SK-N-SH (cell line): ENCODE measurements around the gene OOSP1. TPM values are rescaled to one million over a fixed set of nuclear protein-coding genes. Genes with fewer than 3 reads are reported as not detected.

Experiments used
- CTCF ChIA-PET: fragments of 300-600, 350-600 bp; formaldehyde crosslinking; extraction: SDS; loops from one replicate; lab custom pipeline; 2021; lab: Yijun Ruan, JAX
- POLR2A ChIA-PET: fragments of 350-600 bp; sonication (Branson Sonifier 250); formaldehyde crosslinking; extraction: SDS; loops from one replicate; lab custom pipeline; 2020; ENCODE audit warnings: antibody characterized with exemption, inconsistent platforms; lab: Yijun Ruan, JAX
- DNase-seq: peaks from one replicate; pipeline ENCODE4 v3.0.0; 2012
- H2AFZ ChIP-seq: fragments of 200-600 bp; sonication (generic); 2 replicates; pipeline ENCODE4 v1.8.1; 2016; ENCODE audit warnings: antibody characterized with exemption, mild to moderate bottlenecking, low read depth
- H3F3A ChIP-seq: fragments of 200-600 bp; sonication (generic); replicated peaks from 2 replicates; pipeline ENCODE3; 2016; ENCODE audit warnings: antibody characterized with exemption, mild to moderate bottlenecking; ENCODE audit not compliant: insufficient read depth
- H3K27ac ChIP-seq, 2 experiments: fragments of 200-500 bp in 1 of 2; fragments of 200-600 bp in 1 of 2; sonication (Bioruptor generic) in 1 of 2; sonication (generic), shearing (Covaris generic) in 1 of 2; 2 replicates each; pipeline versions ENCODE4 v1.5.1 to v1.6.1; 2014 to 2016; ENCODE audit warnings: low read depth in 2 of 2, inconsistent platforms in 1 of 2, low read length in 1 of 2, mild to moderate bottlenecking in 1 of 2, mixed read lengths in 1 of 2
- H3K27me3 ChIP-seq: fragments of 200-600 bp; sonication (generic), shearing (Covaris generic); 2 replicates; pipeline ENCODE4 v1.6.1; 2016; ENCODE audit warnings: mixed run types; ENCODE audit not compliant: insufficient read depth
- H3K36me3 ChIP-seq, 2 experiments: fragments of 200-500 bp in 1 of 2; fragments of 200-600 bp in 1 of 2; sonication (Bioruptor generic) in 1 of 2; sonication (generic) in 1 of 2; replicated peaks in 1 of 2; 2 replicates each; pipeline versions ENCODE3 to v1.5.1; 2014 to 2016; ENCODE audit warnings: low read length in 1 of 2, mild to moderate bottlenecking in 1 of 2; ENCODE audit not compliant: insufficient read depth in 2 of 2, control insufficient read depth in 1 of 2
- H3K4me1 ChIP-seq, 2 experiments: fragments of 200-500 bp in 1 of 2; fragments of 200-600 bp in 1 of 2; sonication (Bioruptor generic) in 1 of 2; sonication (generic), shearing (Covaris generic) in 1 of 2; 2 replicates each; pipeline versions ENCODE4 v1.5.1 to v1.6.1; 2014 to 2016; ENCODE audit warnings: low read depth in 1 of 2, low read length in 1 of 2, mixed run types in 1 of 2; ENCODE audit not compliant: insufficient read depth in 2 of 2, control insufficient read depth in 1 of 2
- H3K4me2 ChIP-seq: fragments of 200-600 bp; sonication (generic), shearing (Covaris generic); 2 replicates; pipeline ENCODE4 v1.6.1; 2017; ENCODE audit warnings: mixed run types
- H3K4me3 ChIP-seq, 2 experiments: fragments of 200-500 bp in 1 of 2; fragments of 200-600 bp in 1 of 2; sonication (Bioruptor generic) in 1 of 2; sonication (generic), shearing (Covaris generic) in 1 of 2; 2 replicates each; pipeline versions ENCODE4 v1.5.1 to v1.8.1; 2014 to 2016; ENCODE audit warnings: low read depth in 2 of 2, inconsistent platforms in 1 of 2, low read length in 1 of 2, mild to moderate bottlenecking in 1 of 2, mixed read lengths in 1 of 2, moderate library complexity in 1 of 2
- H3K79me2 ChIP-seq: fragments of 200-600 bp; sonication (generic); 2 replicates; pipeline ENCODE4 v1.8.1; 2017; ENCODE audit warnings: mild to moderate bottlenecking; ENCODE audit not compliant: insufficient read depth
- H3K9ac ChIP-seq: fragments of 200-600 bp; sonication (generic); 2 replicates; pipeline ENCODE4 v1.6.1; 2017; ENCODE audit warnings: mixed run types
- H3K9me2 ChIP-seq: fragments of 200-600 bp; sonication (generic); 2 replicates; pipeline ENCODE4 v1.6.1; 2017; ENCODE audit warnings: mixed run types
- H3K9me3 ChIP-seq: fragments of 200-600 bp; sonication (generic); 2 replicates; pipeline ENCODE4 v1.6.1; 2017; ENCODE audit warnings: mixed run types, mild to moderate bottlenecking, moderate library complexity
- H4K20me1 ChIP-seq: fragments of 200-600 bp; sonication (generic); 2 replicates; pipeline ENCODE4 v1.6.1; 2017; ENCODE audit warnings: mild to moderate bottlenecking, mixed run types; ENCODE audit not compliant: insufficient read depth
- CHD2 ChIP-seq: fragments of 150-350 bp; IDR thresholded peaks from 2 replicates; pipeline ENCODE4 v1.6.1; 2018; ENCODE audit warnings: low read length; ENCODE audit not compliant: partially characterized antibody
- ELF1 ChIP-seq: IDR thresholded peaks from 2 replicates; pipeline ENCODE4 v1.4.0; 2012
- EP300 ChIP-seq, 2 experiments: IDR thresholded peaks; 2 replicates each; pipeline versions ENCODE4 v1.4.0 to v1.6.1; 2012; ENCODE audit warnings: borderline replicate concordance in 1 of 2, low read depth in 1 of 2, low read length in 1 of 2
- FOSL2 ChIP-seq: IDR thresholded peaks from 2 replicates; pipeline ENCODE4 v1.4.0; 2012; ENCODE audit warnings: low read depth, mild to moderate bottlenecking, moderate library complexity, borderline replicate concordance
- FOXJ3 ChIP-seq: sonication (generic); formaldehyde crosslinking; IDR thresholded peaks from 2 replicates; pipeline ENCODE4 v1.5.1; 2020; ENCODE audit warnings: mild to moderate bottlenecking, missing genetic modification reagents
- FOXM1 ChIP-seq: IDR thresholded peaks from 2 replicates; pipeline ENCODE4 v1.4.0; 2012; ENCODE audit warnings: low read depth, mild to moderate bottlenecking
- GABPA ChIP-seq: IDR thresholded peaks from 2 replicates; pipeline ENCODE4 v1.4.0; 2012; ENCODE audit warnings: low read depth, mild to moderate bottlenecking
- MEF2A ChIP-seq: IDR thresholded peaks from 2 replicates; pipeline ENCODE4 v1.4.0; 2012; ENCODE audit warnings: low read depth, borderline replicate concordance
- NRF1 ChIP-seq: IDR thresholded peaks from 2 replicates; pipeline ENCODE4 v1.6.1; 2012; ENCODE audit warnings: low read depth, mild to moderate bottlenecking, low read length
- POLR2AphosphoS5 ChIP-seq: IDR thresholded peaks from 2 replicates; pipeline ENCODE4 v1.6.1; 2012; ENCODE audit warnings: low read depth, low read length
- RAD21 ChIP-seq: IDR thresholded peaks from 2 replicates; pipeline ENCODE4 v1.6.1; 2012; ENCODE audit warnings: mild to moderate bottlenecking, low read length
- RCOR1 ChIP-seq: fragments of 150-350 bp; IDR thresholded peaks from 2 replicates; pipeline ENCODE4 v1.6.1; 2017; ENCODE audit warnings: antibody characterized with exemption, low read length
- RFX5 ChIP-seq: IDR thresholded peaks from 2 replicates; pipeline ENCODE4 v1.6.1; 2012; ENCODE audit warnings: mild to moderate bottlenecking, improper control_type of control experiment, low read length
- SIN3A ChIP-seq: IDR thresholded peaks from 2 replicates; pipeline ENCODE4 v1.6.1; 2012; ENCODE audit warnings: low read depth, mild to moderate bottlenecking, low read length, moderate library complexity, borderline replicate concordance
- WGBS: methylation state at CpG from one replicate; pipeline ENCODE4 v1.1.6; 2017; ENCODE audit warnings: low lambda C conversion rate; 5-methylcytosine and 5-hydroxymethylcytosine counted together
- polyA plus RNA-seq, 3 experiments: library from polyadenylated mRNA; depleted of rRNA; stranded (reverse); fragments of >200 nt; gene quantifications; 2 replicates each; pipeline ENCODE4 v1.2.3, GENCODE V29; 2012
- TF ChIP-seq, protein P1 (sequence below): fragments of 200-600 bp; sonication (generic); IDR thresholded peaks from 2 replicates; pipeline ENCODE4 v1.6.1; 2017; ENCODE audit warnings: antibody characterized with exemption, mild to moderate bottlenecking, moderate library complexity
- TF ChIP-seq, protein P2 (sequence below): IDR thresholded peaks from 2 replicates; pipeline ENCODE4 v1.4.0; 2012; ENCODE audit warnings: low read depth
- TF ChIP-seq, protein P3 (sequence below): IDR thresholded peaks from 2 replicates; pipeline ENCODE4 v1.6.1; 2012; ENCODE audit warnings: mild to moderate bottlenecking, low read depth, low read length, moderate library complexity
- TF ChIP-seq, protein P4 (sequence below): fragments of 150-350 bp; IDR thresholded peaks from 2 replicates; pipeline ENCODE4 v1.6.1; 2016; ENCODE audit warnings: mild to moderate bottlenecking, low read depth, low read length
- TF ChIP-seq, protein P5 (sequence below): IDR thresholded peaks from 2 replicates; pipeline ENCODE4 v1.4.0; 2012; ENCODE audit warnings: low read depth, borderline replicate concordance

The OOSP1 gene
- polyA plus RNA-seq, 1 of the 3 experiments (the other 2 are of a cell fraction), result not detected

DNA sequence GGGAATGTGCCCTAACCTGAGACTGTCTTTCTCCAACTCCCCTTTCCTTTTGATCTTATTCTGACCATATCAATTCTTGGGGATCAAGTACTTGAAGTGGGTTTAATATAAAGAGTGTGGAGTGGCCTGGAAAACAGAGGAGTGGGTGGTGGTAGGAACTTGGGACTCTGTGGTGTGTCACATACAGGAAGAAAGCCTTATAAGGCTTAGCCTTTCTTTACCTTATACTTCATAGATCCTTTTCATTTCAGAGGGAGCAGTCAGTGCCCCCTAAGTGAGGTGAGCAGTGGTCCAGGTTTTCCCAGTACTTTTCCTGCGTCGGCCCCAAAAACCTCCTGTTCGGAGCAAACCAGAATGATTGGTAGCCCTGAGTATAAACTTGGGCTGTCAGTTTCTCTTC lies 486 bp downstream of the OOSP1 start:
- Histone ChIP-seq H3K27ac (no peak overlapping the region), H3K79me2 (no peaks in the 10 kb centered on the region), H3K36me3 (no peaks in the 10 kb centered on the region), H4K20me1 (no peaks in the 10 kb centered on the region), H3K4me1 (no peaks in the 10 kb centered on the region), H3K9me3 (no peaks in the 10 kb centered on the region), H2AFZ (no peak overlapping the region), H3F3A (no peaks in the 10 kb centered on the region), H3K9me2 (no peaks in the 10 kb centered on the region), H3K4me2 (no peak overlapping the region), H3K9ac (no peak overlapping the region), H3K27me3 (peaks cover 5% of the 10 kb centered on the region; the same call in 1 of the 2 replicates), H3K4me3 (no peak overlapping the region)
- ChIA-PET CTCF (no interaction called here), POLR2A (no interaction called here)
- WGBS, result 49% methylated on average over 3 of the region's 3 CpGs
- DNase-seq, result no peak
- TF ChIP-seq GABPA, result no peak
- no peak for TF ChIP-seq EP300 (IDR thresholded peaks at IDR 0.05; ENCODE audit: borderline replicate concordance in 1 of 2, low read depth in 1 of 2, low read length in 1 of 2)
- TF ChIP-seq RCOR1, result no peak
- no peak for TF ChIP-seq SIN3A
- no peak for TF ChIP-seq CHD2
- no peak for TF ChIP-seq MEF2A
- TF ChIP-seq, protein P1, sequence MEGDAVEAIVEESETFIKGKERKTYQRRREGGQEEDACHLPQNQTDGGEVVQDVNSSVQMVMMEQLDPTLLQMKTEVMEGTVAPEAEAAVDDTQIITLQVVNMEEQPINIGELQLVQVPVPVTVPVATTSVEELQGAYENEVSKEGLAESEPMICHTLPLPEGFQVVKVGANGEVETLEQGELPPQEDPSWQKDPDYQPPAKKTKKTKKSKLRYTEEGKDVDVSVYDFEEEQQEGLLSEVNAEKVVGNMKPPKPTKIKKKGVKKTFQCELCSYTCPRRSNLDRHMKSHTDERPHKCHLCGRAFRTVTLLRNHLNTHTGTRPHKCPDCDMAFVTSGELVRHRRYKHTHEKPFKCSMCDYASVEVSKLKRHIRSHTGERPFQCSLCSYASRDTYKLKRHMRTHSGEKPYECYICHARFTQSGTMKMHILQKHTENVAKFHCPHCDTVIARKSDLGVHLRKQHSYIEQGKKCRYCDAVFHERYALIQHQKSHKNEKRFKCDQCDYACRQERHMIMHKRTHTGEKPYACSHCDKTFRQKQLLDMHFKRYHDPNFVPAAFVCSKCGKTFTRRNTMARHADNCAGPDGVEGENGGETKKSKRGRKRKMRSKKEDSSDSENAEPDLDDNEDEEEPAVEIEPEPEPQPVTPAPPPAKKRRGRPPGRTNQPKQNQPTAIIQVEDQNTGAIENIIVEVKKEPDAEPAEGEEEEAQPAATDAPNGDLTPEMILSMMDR, result no peak
- TF ChIP-seq FOXJ3, result no peak
- no peak for TF ChIP-seq ELF1
- no peak for TF ChIP-seq FOSL2
- TF ChIP-seq NRF1, result no peak
- TF ChIP-seq FOXM1, result no peak
- TF ChIP-seq, protein P2, sequence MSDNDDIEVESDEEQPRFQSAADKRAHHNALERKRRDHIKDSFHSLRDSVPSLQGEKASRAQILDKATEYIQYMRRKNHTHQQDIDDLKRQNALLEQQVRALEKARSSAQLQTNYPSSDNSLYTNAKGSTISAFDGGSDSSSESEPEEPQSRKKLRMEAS, result no peak
- no peak for TF ChIP-seq RFX5
- TF ChIP-seq POLR2AphosphoS5, result no peak
- TF ChIP-seq, protein P3, sequence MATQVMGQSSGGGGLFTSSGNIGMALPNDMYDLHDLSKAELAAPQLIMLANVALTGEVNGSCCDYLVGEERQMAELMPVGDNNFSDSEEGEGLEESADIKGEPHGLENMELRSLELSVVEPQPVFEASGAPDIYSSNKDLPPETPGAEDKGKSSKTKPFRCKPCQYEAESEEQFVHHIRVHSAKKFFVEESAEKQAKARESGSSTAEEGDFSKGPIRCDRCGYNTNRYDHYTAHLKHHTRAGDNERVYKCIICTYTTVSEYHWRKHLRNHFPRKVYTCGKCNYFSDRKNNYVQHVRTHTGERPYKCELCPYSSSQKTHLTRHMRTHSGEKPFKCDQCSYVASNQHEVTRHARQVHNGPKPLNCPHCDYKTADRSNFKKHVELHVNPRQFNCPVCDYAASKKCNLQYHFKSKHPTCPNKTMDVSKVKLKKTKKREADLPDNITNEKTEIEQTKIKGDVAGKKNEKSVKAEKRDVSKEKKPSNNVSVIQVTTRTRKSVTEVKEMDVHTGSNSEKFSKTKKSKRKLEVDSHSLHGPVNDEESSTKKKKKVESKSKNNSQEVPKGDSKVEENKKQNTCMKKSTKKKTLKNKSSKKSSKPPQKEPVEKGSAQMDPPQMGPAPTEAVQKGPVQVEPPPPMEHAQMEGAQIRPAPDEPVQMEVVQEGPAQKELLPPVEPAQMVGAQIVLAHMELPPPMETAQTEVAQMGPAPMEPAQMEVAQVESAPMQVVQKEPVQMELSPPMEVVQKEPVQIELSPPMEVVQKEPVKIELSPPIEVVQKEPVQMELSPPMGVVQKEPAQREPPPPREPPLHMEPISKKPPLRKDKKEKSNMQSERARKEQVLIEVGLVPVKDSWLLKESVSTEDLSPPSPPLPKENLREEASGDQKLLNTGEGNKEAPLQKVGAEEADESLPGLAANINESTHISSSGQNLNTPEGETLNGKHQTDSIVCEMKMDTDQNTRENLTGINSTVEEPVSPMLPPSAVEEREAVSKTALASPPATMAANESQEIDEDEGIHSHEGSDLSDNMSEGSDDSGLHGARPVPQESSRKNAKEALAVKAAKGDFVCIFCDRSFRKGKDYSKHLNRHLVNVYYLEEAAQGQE, result no peak
- TF ChIP-seq, protein P4, sequence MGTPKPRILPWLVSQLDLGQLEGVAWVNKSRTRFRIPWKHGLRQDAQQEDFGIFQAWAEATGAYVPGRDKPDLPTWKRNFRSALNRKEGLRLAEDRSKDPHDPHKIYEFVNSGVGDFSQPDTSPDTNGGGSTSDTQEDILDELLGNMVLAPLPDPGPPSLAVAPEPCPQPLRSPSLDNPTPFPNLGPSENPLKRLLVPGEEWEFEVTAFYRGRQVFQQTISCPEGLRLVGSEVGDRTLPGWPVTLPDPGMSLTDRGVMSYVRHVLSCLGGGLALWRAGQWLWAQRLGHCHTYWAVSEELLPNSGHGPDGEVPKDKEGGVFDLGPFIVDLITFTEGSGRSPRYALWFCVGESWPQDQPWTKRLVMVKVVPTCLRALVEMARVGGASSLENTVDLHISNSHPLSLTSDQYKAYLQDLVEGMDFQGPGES, result no peak
- no peak for TF ChIP-seq RAD21
- TF ChIP-seq, protein P5, sequence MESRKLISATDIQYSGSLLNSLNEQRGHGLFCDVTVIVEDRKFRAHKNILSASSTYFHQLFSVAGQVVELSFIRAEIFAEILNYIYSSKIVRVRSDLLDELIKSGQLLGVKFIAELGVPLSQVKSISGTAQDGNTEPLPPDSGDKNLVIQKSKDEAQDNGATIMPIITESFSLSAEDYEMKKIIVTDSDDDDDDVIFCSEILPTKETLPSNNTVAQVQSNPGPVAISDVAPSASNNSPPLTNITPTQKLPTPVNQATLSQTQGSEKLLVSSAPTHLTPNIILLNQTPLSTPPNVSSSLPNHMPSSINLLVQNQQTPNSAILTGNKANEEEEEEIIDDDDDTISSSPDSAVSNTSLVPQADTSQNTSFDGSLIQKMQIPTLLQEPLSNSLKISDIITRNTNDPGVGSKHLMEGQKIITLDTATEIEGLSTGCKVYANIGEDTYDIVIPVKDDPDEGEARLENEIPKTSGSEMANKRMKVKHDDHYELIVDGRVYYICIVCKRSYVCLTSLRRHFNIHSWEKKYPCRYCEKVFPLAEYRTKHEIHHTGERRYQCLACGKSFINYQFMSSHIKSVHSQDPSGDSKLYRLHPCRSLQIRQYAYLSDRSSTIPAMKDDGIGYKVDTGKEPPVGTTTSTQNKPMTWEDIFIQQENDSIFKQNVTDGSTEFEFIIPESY, result no peak
